Aorta (tissue), 5 donors: ENCODE data around the gene ARHGAP24. TPM values are rescaled to one million over a fixed set of nuclear protein-coding genes. Genes with fewer than 3 reads are reported as not detected.

Source experiments
- ATAC-seq: fragments of 200-7000 bp; cut with Tn5 transposase; one replicate; pipeline ENCODE4 v1.9.1; 2022; ENCODE audit warnings: moderate library complexity; ENCODE audit not compliant: low FRiP score
- DNase-seq, 2 donors: peaks; one replicate each; pipeline ENCODE4 v3.0.0-alpha.2; 2020
- H3K27ac ChIP-seq, 2 donors: one replicate each; pipeline ENCODE4 v1.5.1; 2013; ENCODE audit warnings: low read length in 2 of 2, mild to moderate bottlenecking in 2 of 2, moderate library complexity in 2 of 2, control low read depth in 1 of 2, inconsistent platforms in 1 of 2, low read depth in 1 of 2
- H3K27me3 ChIP-seq, 2 donors: one replicate each; pipeline ENCODE4 v1.6.1; 2013; ENCODE audit warnings: control low read depth in 1 of 2, low read length in 1 of 2, mild to moderate bottlenecking in 1 of 2, moderate library complexity in 1 of 2; ENCODE audit not compliant: insufficient read depth in 2 of 2, control insufficient read depth in 1 of 2
- H3K36me3 ChIP-seq, 2 donors: one replicate each; pipeline ENCODE4 v1.6.1; 2013; ENCODE audit warnings: control low read depth in 1 of 2, low read length in 1 of 2, mild to moderate bottlenecking in 1 of 2; ENCODE audit not compliant: insufficient read depth in 2 of 2, control insufficient read depth in 1 of 2
- H3K4me1 ChIP-seq, 2 donors: one replicate each; pipeline ENCODE4 v1.6.1; 2013; ENCODE audit warnings: low read length in 2 of 2, control low read depth in 1 of 2, mild to moderate bottlenecking in 1 of 2, moderate library complexity in 1 of 2; ENCODE audit not compliant: insufficient read depth in 2 of 2, control insufficient read depth in 1 of 2
- H3K4me3 ChIP-seq, 2 donors: one replicate each; pipeline ENCODE4 v1.5.1; 2013; ENCODE audit warnings: low read length in 2 of 2, control low read depth in 1 of 2, mild to moderate bottlenecking in 1 of 2
- H3K9me3 ChIP-seq: one replicate; pipeline ENCODE4 v1.6.1; 2013; ENCODE audit warnings: mild to moderate bottlenecking, low read length; ENCODE audit not compliant: control insufficient read depth
- WGBS, 2 donors: extraction: QIAGEN DNeasy Blood & Tissue Kit; methylation state at CpG; one replicate each; pipeline ENCODE4 v1.1.7; 2013; 5-methylcytosine and 5-hydroxymethylcytosine counted together
- intact Hi-C, 2 donors: fragments of 100-400 bp; cut with DNase I; formaldehyde crosslinking; loops; one replicate each; pipeline versions ENCODE4 v1.14.2 to v1.15.0; 2022
- polyA plus RNA-seq, 2 donors: library from polyadenylated mRNA; stranded (reverse); fragments of 200-250 nt; gene quantifications; one replicate each; pipeline ENCODE4 v1.2.3, GENCODE V29; 2013
- total RNA-seq, 2 donors: library from RNA; stranded (reverse); fragmentation: NEBNext Ultra II Directional; extraction: Animal tissue kit (Norgen Biotek cat#: 25700); gene quantifications; one replicate each; pipeline ENCODE4 v1.2.1, GENCODE V29; 2021
- donor health status: healthy with polysubstance abuse.
- donor health status: Bipolar disorder and iron deficiency.
- donor health status: DM: no; HTN: no; CAD: no.
- donor health status: DM: no; HTN: no; CAD: no.
- donor health status: DM: yes; HTN: yes; CAD: no.

Gene ARHGAP24
- total and polyA plus RNA-seq, 4 donors, result 13.4 to 35.2 (median 34.0) TPM

DNA sequence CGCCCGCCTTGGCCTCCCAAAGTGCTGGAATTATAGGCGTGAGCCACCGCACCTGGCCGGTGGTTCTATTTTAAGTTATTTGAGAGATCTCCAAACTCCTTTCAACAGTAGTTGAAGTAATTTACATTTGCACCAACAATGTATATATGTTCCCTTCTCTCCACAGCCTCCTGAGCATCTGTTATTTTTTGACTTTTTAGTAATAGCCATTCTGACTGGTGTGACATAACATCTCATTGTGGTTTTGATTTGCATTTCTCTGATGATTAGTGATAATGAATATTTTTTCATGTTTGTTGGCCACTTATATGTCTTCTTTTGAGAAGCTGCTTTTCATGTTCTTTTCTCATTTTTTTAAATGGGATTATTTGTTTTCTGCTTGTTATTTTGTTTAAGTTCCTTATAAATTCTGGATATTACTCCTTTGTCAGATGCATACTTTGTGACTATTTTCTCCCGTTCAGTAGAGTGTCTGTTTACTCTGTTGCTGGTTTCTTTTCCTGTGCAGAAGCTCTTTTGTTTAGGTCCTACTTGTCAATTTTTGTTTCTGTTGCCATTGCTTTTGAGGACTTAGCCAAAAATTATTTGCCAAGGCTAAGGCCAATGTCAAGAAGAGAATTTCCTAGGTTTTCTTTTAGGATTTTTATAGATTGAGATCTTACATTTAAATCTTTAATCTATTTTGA is 213.2 kb downstream of the ARHGAP24 start:
- Histone ChIP-seq H3K27ac (no peak overlapping the region), H3K27me3 (no peaks in the 10 kb centered on the region), H3K36me3 (no peaks in the 10 kb centered on the region), H3K4me1 (no peaks in the 10 kb centered on the region), H3K4me3 (no peak overlapping the region), H3K9me3 (no peaks in the 10 kb centered on the region)
- intact Hi-C loops, result no loop called here
- ATAC-seq, result no peak
- DNase-seq, result no peak
- WGBS, 2 donors, result 89 to 92% methylated on average over 6 of the region's 6 CpGs

DNA sequence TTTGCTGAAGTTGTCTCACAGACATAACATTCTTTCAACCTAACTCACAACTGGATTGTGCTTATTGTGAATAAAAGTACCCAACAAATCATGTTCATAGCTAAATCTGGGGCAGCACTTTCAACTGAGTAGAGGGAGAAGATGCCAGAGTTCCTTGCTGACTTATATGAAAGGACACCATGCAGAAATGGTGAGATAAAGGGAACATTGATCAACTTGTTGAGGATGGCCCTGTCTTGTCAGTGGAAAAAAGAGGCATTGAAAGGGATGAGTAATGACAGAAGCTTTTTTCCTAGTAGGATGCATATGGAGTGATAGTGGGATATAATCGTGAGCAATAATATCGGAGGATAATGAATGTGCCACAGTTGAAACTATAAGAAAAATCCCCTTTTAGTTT is 221.7 kb downstream of the ARHGAP24 start:
- intact Hi-C loops, result no loop called here
- no peak for DNase-seq
- H3K27ac ChIP-seq, result no peak overlapping the region
- no peaks in the 10 kb centered on the region for H3K4me1 ChIP-seq
- 94% methylated on average over 2 of the region's 2 CpGs for WGBS, 2 donors
- no peaks in the 10 kb centered on the region for H3K9me3 ChIP-seq
- H3K27me3 ChIP-seq, result no peaks in the 10 kb centered on the region
- no peak overlapping the region for H3K4me3 ChIP-seq
- no peaks in the 10 kb centered on the region for H3K36me3 ChIP-seq
- no peak for ATAC-seq

DNA sequence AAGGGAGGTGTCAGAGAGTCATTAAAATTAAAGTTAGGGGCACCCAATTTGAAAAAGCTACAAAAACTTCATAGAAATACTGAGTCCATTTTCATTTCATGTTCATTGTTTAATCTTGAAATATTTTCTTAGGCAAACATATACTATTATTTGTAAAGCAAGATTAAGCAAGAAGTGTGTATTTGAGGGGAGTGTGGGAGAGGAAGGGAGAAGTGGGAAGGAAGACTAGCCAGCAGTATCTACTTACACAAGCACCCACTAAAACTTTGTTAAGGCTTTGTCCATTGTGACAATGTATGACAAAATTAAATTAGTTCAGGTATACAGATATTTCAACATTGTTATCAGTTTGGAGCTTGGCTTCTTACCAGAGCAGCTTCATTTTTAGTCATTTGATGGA is 222.9 kb downstream of the ARHGAP24 start:
- intact Hi-C loops, result no loop called here
- Histone ChIP-seq H3K9me3 (no peaks in the 10 kb centered on the region), H3K27me3 (no peaks in the 10 kb centered on the region), H3K36me3 (no peaks in the 10 kb centered on the region), H3K27ac (no peak overlapping the region), H3K4me1 (no peaks in the 10 kb centered on the region), H3K4me3 (no peak overlapping the region)
- DNase-seq (no peak), ATAC-seq (no peak)

DNA sequence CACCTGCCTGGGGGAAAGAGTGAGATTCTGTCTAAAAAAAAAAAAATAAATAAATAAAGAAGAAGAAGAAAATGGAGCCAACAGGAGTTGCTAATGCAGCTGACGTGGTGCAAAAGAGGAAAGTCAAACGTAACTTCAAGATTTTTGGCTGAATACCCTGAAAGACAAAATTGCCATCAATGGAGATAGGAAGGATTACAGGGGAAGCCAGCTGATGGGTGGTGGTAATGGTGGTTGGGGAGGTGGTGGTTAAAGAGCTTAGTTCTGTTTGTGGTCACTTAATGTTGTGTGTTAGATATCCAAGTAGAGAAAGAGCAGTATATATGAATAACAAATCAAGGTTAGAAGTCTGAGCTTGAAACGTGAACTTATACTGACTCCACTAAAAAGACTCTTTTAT is 225.4 kb downstream of the ARHGAP24 start:
- H3K27ac ChIP-seq, result no peak overlapping the region
- no peak for ATAC-seq
- no peaks in the 10 kb centered on the region for H3K36me3 ChIP-seq
- H3K27me3 ChIP-seq, result no peaks in the 10 kb centered on the region
- no peak overlapping the region for H3K4me3 ChIP-seq
- 70 to 76% methylated on average over 3 of the region's 3 CpGs for WGBS, 2 donors
- H3K9me3 ChIP-seq, result no peaks in the 10 kb centered on the region
- intact Hi-C loops, result no loop called here
- DNase-seq, result no peak
- no peaks in the 10 kb centered on the region for H3K4me1 ChIP-seq

DNA sequence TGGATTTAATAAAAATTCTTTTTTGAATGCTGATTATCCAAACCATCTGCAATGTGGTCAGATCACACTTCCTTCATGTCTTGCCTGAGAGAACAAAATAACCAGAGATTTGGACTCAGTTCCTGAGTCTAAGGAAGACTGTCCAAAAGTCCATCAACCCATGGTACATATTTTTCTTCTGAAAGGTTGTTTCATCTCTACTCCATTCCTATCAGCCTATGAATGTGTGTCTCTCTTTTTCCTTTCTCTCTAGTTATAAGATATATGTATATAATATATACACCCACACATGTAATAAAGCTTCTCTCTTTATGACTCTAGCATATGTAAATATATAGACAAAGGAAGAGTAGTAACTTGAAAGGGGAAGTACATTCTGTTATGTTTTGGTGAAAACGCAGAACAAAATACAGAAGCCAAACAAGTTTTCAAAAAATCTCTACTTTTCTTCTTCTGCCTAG is 226.9 kb downstream of the ARHGAP24 start:
- no peak overlapping the region for H3K4me3 ChIP-seq
- DNase-seq (no peak), ATAC-seq (no peak)
- no peaks in the 10 kb centered on the region for H3K9me3 ChIP-seq
- no peaks in the 10 kb centered on the region for H3K27me3 ChIP-seq
- intact Hi-C loops, result no loop called here
- no peaks in the 10 kb centered on the region for H3K36me3 ChIP-seq
- no peaks in the 10 kb centered on the region for H3K4me1 ChIP-seq
- no peak overlapping the region for H3K27ac ChIP-seq
- WGBS, 2 donors, result 79 to 87% methylated on average over 1 of the region's 1 CpG

DNA sequence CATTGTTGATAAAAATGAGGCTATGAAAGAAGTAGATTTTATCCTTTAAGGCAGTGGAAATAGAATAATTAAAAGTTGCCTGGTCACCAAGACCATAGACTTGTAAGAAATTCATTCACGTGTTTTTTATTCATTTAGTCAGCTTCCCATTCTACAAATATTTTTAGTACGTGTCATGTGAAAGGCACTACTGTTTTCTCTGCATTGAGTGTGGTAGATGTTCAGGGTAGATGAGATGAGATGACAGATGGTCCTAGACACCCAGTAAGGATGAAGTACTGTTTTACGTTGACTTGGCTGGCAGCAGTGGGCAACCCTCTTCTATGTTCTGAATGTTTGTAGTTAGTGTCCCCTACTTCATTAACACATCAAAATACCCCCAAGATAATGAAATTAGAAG is 228.1 kb downstream of the ARHGAP24 start:
- H3K4me1 ChIP-seq, result peaks cover 0 to 2% of the 10 kb centered on the region in 2 donors
- no peak for ATAC-seq
- intact Hi-C loops, result no loop called here
- no peak overlapping the region for H3K27ac ChIP-seq
- DNase-seq, result no peak
- WGBS, 2 donors, result 36 to 44% methylated on average over 3 of the region's 3 CpGs
- H3K4me3 ChIP-seq, result no peak overlapping the region
- H3K27me3 ChIP-seq, result no peaks in the 10 kb centered on the region
- H3K9me3 ChIP-seq, result no peaks in the 10 kb centered on the region
- H3K36me3 ChIP-seq, result no peaks in the 10 kb centered on the region

DNA sequence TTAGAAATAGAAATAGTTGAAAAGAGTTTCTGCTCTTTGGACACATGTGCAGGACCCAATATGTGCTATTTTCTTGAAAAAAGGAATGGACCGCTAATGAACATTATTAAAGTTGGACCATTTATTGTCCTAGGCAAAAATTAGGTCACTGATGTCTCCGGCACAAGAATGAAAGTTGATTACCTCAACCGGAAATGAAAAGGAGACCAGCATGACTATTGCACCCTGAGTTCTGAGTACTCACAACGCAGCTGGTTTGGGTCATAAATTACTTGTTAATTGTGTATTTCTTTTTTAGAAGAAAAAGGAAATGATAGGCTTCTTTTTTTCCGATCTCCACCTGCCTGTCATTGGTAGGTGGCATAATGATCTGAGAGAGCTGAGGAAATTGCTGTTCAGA is 232.7 kb downstream of the ARHGAP24 start:
- no peak for DNase-seq
- H3K27me3 ChIP-seq, result no peaks in the 10 kb centered on the region
- no peaks in the 10 kb centered on the region for H3K9me3 ChIP-seq
- ATAC-seq, result no peak
- H3K4me1 ChIP-seq, result peaks cover 0 to 2% of the 10 kb centered on the region in 2 donors
- H3K4me3 ChIP-seq, result no peak overlapping the region
- no peaks in the 10 kb centered on the region for H3K36me3 ChIP-seq
- no peak overlapping the region for H3K27ac ChIP-seq
- 73 to 75% methylated on average over 5 of the region's 5 CpGs for WGBS, 2 donors
- intact Hi-C loops, result no loop called here

DNA sequence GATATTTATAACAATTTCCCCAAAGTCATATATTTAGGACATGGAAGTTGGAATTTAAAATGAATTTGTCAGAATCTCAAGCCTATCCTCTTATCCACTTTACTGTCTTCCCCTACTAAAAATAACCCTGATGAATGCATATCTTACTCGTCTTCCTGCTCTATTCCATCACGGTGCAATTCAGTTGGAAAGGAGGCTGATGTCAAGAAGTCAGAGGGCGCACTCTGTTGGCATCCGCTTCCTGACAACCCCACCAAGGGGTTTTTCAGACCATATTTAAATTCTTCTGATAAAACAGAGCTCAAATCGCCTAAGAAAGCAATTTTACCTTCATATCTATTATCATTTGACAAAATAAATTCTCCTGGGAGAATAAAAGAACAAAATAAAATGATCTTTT is 233.5 kb downstream of the ARHGAP24 start:
- no peaks in the 10 kb centered on the region for H3K9me3 ChIP-seq
- H3K27me3 ChIP-seq, result no peaks in the 10 kb centered on the region
- no peak overlapping the region for H3K4me3 ChIP-seq
- ATAC-seq (no peak), DNase-seq (no peak)
- H3K36me3 ChIP-seq, result no peaks in the 10 kb centered on the region
- intact Hi-C loops, result no loop called here
- H3K27ac ChIP-seq, result no peak overlapping the region
- 41 to 42% methylated on average over 5 of the region's 5 CpGs for WGBS, 2 donors
- peaks cover 0 to 2% of the 10 kb centered on the region in 2 donors for H3K4me1 ChIP-seq

DNA sequence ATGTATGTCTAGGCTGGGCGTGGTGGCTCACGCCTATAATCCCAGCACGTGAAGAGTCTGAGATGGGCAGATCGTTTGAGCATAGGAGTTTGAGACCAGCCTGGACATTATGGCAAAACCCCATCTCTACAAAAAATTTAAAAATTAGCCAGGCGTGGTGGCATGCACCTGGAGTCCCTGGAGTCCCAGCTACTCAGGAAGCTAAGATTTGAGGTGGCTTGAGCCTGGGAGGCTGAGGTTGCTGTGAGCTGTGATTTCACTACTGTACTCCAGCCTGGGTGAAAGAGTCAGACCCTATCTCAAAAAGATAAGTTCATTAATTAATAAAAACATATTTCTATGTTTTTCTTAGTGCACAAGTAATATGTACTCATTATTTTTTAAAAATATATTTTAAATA is 238.1 kb downstream of the ARHGAP24 start:
- no peaks in the 10 kb centered on the region for H3K9me3 ChIP-seq
- no peaks in the 10 kb centered on the region for H3K27me3 ChIP-seq
- 88 to 92% methylated on average over 5 of the region's 5 CpGs for WGBS, 2 donors
- no peaks in the 10 kb centered on the region for H3K4me1 ChIP-seq
- no peak overlapping the region for H3K27ac ChIP-seq
- no peaks in the 10 kb centered on the region for H3K36me3 ChIP-seq
- H3K4me3 ChIP-seq, result no peak overlapping the region
- ATAC-seq (no peak), DNase-seq (no peak)
- intact Hi-C loops, result no loop called here
